Neural progenitor cell (in vitro differentiated cells): Measurements from ENCODE around the gene UTP3.

Experiments
- EZH2 ChIP-seq: fragments of 200-600 bp; sonication (generic); IDR thresholded peaks from 2 replicates; pipeline ENCODE4 v1.6.1; 2017; ENCODE audit warnings: antibody characterized with exemption, mild to moderate bottlenecking, moderate library complexity
- EZH2phosphoT487 ChIP-seq: fragments of 200-600 bp; sonication (generic); IDR thresholded peaks from 2 replicates; pipeline ENCODE4 v1.6.1; 2017; ENCODE audit warnings: antibody characterized with exemption
- TF ChIP-seq, protein P1 (sequence below): fragments of 200-600 bp; sonication (generic); IDR thresholded peaks from 2 replicates; pipeline ENCODE4 v1.5.1; 2017; ENCODE audit warnings: antibody characterized with exemption, mild to moderate bottlenecking

- TF ChIP-seq, protein P1, sequence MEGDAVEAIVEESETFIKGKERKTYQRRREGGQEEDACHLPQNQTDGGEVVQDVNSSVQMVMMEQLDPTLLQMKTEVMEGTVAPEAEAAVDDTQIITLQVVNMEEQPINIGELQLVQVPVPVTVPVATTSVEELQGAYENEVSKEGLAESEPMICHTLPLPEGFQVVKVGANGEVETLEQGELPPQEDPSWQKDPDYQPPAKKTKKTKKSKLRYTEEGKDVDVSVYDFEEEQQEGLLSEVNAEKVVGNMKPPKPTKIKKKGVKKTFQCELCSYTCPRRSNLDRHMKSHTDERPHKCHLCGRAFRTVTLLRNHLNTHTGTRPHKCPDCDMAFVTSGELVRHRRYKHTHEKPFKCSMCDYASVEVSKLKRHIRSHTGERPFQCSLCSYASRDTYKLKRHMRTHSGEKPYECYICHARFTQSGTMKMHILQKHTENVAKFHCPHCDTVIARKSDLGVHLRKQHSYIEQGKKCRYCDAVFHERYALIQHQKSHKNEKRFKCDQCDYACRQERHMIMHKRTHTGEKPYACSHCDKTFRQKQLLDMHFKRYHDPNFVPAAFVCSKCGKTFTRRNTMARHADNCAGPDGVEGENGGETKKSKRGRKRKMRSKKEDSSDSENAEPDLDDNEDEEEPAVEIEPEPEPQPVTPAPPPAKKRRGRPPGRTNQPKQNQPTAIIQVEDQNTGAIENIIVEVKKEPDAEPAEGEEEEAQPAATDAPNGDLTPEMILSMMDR: no peak
- TF ChIP-seq EZH2: no peak
- no peak for TF ChIP-seq EZH2phosphoT487
Measured at GRCh38 chr4:70688795-70689231, 481 bp downstream of the UTP3 start.
